ENCODE data around the gene TCF7L2. TPM values are rescaled to one million over a fixed set of nuclear protein-coding genes. Genes with fewer than 3 reads are reported as not detected.
"Not testable (repeated sequence)": the region's sequence is repeated elsewhere in the genome, so short reads cannot be mapped to it uniquely, and the experiment has no call there.

Gene TCF7L2
- total RNA-seq, 2 donors from 2014 or later, result 3.2 to 6.1 TPM

DNA sequence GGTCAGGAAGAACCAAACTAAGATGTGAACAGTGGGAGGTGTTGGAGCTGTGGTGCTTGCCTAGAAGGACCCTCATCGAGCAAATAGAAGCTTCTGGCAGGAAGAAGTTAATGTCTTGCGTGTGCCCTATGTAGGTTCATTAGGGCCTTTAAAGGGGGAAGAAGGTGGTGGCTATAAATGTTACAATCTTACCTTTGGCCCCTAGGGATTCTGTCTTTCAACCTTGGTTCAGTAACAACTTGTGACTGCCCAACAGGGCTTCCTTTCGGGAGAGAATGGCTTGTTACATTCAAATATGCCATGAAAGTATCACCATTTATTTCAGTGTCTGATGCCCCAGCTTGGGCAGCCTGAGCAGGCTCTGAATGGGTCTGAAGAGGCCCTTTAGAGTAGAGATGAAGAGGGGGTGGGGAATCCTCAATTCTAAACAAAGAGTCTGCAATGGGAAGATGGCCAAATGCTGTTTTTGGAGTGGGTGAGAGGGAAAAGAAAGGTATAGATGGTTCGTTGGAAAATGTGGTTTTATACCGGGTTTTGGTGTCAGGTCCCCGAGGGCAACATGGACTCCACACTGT is 108.0 kb downstream of the TCF7L2 start:
- Mint-ChIP-seq H3K36me3 (ENCODE audit: insufficient read depth in 2 of 2) (no peaks in the 10 kb centered on the region), H3K9me3 (no peaks in the 10 kb centered on the region), H3K27me3 (ENCODE audit: low read depth) (peaks cover 7% of the 10 kb centered on the region), H3K27ac (no peak overlapping the region), H3K4me3 (no peak overlapping the region), H3K4me1 (ENCODE audit: low read depth) (no peaks in the 10 kb centered on the region)
- DNase-seq, result no peak
- ATAC-seq (replicated peaks in 1 of 2), result no peak

DNA sequence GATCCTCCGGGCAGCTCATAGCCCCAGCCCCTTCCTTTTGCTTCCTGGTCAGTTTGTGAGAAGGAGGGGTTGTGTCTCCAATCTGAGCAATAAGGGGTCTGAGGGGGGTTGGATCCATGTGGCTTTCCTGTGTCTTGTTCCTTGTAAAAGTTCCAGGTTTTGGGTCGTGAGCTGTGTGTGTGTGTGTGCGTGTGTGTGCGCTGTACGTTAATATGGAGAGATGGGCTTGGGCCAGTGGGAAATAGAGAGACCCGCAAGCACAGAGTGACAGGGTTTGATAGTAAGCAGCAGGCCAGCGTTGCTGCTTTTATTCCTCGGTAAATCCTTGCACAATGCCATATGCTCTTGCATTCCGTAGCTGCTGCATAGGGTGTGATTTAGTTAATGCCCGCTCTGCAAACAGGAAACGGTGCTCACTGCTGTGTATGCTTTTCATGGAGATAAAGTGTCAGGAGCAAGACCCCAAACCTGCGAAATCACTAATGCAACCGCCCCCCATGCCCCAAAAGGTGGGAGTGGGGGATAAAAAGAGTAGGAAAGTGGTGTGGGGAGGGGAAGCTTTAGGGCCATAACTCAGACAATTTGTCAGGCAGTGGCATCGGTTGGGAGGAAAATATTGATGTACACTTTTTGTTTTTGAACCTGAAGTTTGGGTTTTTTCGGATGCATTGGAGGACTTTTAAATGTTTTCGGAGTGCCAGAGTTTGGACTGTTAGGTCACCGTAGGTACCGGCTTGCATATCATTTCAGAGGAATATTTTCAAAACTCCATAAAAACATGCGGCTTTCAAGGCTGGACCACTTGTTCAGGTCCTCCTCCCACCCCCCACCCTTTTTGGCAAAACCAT is 108.7 kb downstream of the TCF7L2 start:
- no peak overlapping the region for H3K27ac Mint-ChIP-seq
- no peaks in the 10 kb centered on the region for H3K4me1 Mint-ChIP-seq (ENCODE audit: low read depth)
- DNase-seq (no peak), ATAC-seq (replicated peaks in 1 of 2) (no peak)
- peaks cover under 1% of the 10 kb centered on the region for H3K27me3 Mint-ChIP-seq (ENCODE audit: low read depth)
- H3K36me3 Mint-ChIP-seq (ENCODE audit: insufficient read depth in 2 of 2), result no peaks in the 10 kb centered on the region
- no peaks in the 10 kb centered on the region for H3K9me3 Mint-ChIP-seq
- H3K4me3 Mint-ChIP-seq, result no peak overlapping the region

DNA sequence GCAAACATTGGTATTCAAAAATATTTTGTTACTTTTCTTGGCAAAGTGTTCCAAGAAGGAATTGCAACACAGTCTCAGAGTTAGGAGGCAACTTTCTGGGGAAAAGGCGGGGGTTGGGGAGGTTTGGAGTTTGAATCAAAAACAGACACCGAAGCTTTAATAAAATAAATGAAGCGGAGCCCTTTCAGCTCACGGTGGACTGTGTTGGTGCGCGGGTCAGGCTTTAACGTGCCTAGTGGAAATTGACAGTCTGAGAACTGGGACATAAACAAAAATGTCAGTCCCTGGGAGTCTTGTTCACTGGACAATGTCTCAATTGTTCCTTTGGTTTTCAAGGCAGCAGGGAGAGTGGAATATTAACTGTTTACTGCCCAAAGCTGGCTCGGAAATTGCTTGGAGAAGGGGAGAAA is 109.3 kb downstream of the TCF7L2 start:
- DNase-seq (no peak), ATAC-seq (replicated peaks in 1 of 2) (no peak)
- Mint-ChIP-seq H3K4me3 (no peak overlapping the region), H3K36me3 (ENCODE audit: insufficient read depth in 2 of 2) (no peaks in the 10 kb centered on the region), H3K4me1 (ENCODE audit: low read depth) (no peaks in the 10 kb centered on the region), H3K9me3 (no peaks in the 10 kb centered on the region), H3K27me3 (ENCODE audit: low read depth) (no peaks in the 10 kb centered on the region), H3K27ac (no peak overlapping the region)

DNA sequence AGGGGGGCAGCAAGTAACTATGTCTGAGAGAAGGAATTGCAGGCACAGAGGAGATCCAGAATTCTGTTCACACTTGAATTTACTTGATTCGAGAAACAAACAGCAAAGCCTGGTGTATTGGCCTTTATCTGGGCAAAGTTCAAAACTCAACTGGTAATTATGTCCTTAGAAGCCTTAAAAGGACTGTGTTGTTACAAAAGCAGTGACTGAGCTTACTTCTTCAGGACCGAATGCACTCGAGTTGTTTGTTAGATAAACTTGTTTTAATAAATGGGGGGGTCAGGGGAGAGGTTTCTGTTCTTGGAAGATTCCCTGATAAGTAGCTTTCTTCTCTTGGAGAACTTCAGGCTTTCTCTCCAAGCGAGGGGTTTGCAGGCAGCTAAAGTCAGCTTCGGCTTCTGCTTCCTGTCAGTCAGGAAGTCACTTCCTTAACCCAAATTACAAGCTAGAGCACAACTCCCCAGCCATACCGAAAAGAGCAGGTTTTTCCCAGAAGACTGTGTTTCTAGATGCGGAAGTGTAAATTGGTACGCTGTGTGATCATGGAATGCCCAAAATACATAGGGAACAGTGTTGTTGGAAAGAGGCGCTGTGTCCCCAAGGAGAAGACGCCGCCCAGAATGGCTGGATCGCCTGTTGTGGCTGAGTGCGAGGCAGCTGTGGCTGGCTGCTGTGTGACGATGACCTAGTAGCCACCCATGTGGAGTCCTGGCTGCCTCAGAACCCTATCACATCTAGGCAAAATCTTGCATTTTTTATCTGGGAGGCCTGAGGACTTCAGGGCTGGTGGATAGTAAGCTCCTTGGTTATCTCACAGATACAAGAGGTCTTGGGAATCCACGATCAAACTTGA is 110.4 kb downstream of the TCF7L2 start:
- no peak for ATAC-seq (replicated peaks in 1 of 2)

DNA sequence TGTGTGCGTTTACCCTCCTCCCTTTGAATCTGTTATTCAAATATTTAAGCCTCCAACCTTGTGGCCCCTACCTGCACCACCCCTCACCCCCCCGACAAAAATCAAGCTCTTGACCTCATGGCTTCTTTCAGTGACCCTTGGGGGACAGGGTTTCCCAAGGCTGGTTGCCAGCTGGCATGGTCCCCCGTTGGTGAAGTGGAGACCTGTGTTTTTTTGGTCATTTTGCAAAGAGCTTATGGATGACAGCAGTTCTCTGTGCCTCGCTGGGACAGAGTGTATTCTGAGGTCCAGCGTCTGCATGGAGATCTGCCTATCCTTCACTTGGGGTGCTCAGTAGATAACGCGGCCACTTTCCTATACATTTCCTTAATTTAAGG is 111.0 kb downstream of the TCF7L2 start:
- no peak overlapping the region for H3K27ac Mint-ChIP-seq
- no peak for ATAC-seq (replicated peaks in 1 of 2)

More for the DNA sequence above, 110.4 kb downstream of the TCF7L2 start:
- no peak for DNase-seq
- no peak overlapping the region for H3K4me3 Mint-ChIP-seq
- H3K9me3 Mint-ChIP-seq, result no peaks in the 10 kb centered on the region
- no peak overlapping the region for H3K27ac Mint-ChIP-seq
- no peaks in the 10 kb centered on the region for H3K36me3 Mint-ChIP-seq (ENCODE audit: insufficient read depth in 2 of 2)
- H3K4me1 Mint-ChIP-seq (ENCODE audit: low read depth), result no peaks in the 10 kb centered on the region
- no peaks in the 10 kb centered on the region for H3K27me3 Mint-ChIP-seq (ENCODE audit: low read depth)

DNA sequence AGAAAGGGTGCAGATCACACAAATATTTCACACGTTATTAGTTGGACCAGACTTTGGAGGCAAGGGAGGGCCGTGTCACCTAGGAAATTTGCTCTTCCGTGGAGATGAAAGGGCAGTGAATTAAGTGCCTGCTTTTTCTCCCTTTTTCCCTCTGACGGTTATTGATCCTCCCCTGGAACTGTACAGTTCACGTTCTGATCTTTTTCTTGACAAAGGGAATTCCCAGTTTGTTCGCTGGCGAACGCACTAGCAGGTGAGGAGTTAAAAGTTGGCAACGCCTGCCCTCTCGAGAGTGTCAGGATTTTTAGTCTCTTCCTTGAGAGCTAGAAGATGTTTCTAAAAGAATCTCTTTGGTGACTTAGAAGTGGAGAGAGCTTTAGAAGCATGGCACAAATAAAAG is 111.5 kb downstream of the TCF7L2 start:
- ATAC-seq (replicated peaks in 1 of 2) (no peak), DNase-seq (no peak)
- no peak overlapping the region for H3K27ac Mint-ChIP-seq
- H3K4me3 Mint-ChIP-seq, result no peak overlapping the region
- no peaks in the 10 kb centered on the region for H3K4me1 Mint-ChIP-seq (ENCODE audit: low read depth)
- no peaks in the 10 kb centered on the region for H3K36me3 Mint-ChIP-seq (ENCODE audit: insufficient read depth in 2 of 2)
- H3K27me3 Mint-ChIP-seq (ENCODE audit: low read depth), result no peaks in the 10 kb centered on the region
- H3K9me3 Mint-ChIP-seq, result no peaks in the 10 kb centered on the region

More for the DNA sequence above, 111.0 kb downstream of the TCF7L2 start:
- Mint-ChIP-seq H3K4me1 (ENCODE audit: low read depth) (no peaks in the 10 kb centered on the region), H3K4me3 (no peak overlapping the region), H3K27me3 (ENCODE audit: low read depth) (no peaks in the 10 kb centered on the region), H3K9me3 (no peaks in the 10 kb centered on the region), H3K36me3 (ENCODE audit: insufficient read depth in 2 of 2) (no peaks in the 10 kb centered on the region)
- DNase-seq, result no peak

DNA sequence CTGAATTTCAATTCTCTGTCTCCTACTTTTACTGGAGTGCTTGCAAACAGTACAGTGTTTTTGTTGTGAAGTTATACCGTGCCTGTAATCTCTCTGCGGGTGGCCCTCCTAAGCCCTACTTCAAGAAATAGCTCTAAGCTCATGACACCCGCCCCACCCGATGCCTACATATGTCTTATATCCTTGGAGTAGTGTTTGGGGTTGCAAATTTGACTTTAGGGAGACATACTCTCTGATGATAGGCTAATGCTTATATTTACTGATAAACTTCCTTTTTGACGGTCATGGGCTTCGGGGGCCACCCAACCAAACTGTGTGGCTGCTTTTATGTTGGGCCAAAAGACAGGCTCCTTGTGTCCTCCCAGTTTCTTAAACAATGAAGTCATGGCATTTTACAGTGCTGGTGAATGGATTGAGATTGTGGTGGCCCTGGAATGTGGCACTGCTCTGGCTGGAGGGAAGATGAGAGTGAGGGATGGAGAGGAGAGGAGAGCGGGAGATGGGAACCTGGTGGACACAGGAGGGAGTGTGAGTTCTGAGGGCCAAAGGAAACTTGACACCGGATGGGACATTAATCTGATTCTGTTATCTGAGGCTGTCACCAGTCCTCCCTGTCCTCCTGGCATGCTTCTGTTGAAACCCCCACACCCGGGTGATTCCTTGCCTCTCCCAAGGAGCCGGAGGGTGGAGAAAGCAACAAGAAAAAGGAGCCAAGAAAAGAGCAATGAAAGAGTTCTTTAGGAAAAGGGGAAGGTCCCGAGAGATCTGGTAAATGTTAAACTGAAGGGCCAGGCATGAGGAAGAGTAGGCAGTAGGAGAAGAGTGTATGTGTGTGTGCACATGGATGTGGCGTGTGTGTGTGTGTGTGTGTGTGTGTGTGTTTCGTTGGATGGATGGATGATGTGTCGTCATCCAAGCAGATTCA is 113.3 kb downstream of the TCF7L2 start:
- H3K9me3 Mint-ChIP-seq, result no peaks in the 10 kb centered on the region
- H3K4me1 Mint-ChIP-seq (ENCODE audit: low read depth), result no peaks in the 10 kb centered on the region
- no peak for DNase-seq
- no peak for ATAC-seq (replicated peaks in 1 of 2)
- no peak overlapping the region for H3K27ac Mint-ChIP-seq
- H3K27me3 Mint-ChIP-seq (ENCODE audit: low read depth), result no peaks in the 10 kb centered on the region
- H3K4me3 Mint-ChIP-seq, result no peak overlapping the region
- H3K36me3 Mint-ChIP-seq (ENCODE audit: insufficient read depth in 2 of 2), result no peaks in the 10 kb centered on the region

DNA sequence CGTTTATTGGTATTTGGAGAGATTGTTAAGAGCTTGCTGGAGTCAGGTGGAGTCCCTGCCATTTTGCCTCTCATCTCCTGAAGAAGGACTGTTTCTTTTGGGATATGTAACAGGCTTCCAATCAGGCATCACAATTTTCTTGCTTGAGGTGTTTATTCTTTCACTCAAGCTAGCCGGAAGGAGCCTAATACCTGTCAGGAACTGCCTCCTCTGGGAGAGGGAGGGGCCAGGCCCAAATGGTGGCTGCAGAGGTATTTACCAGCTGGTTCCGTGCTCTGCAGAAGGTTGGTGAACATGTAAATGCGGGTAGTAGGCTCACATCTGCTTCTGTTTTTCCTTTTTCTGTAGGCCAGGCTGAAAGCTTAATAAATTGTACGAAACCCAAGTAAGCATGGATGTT is 114.0 kb downstream of the TCF7L2 start:
- DNase-seq, result no peak
- Mint-ChIP-seq H3K27me3 (ENCODE audit: low read depth) (no peaks in the 10 kb centered on the region), H3K4me1 (ENCODE audit: low read depth) (no peaks in the 10 kb centered on the region), H3K4me3 (no peak overlapping the region), H3K27ac (no peak overlapping the region), H3K9me3 (no peaks in the 10 kb centered on the region), H3K36me3 (ENCODE audit: insufficient read depth in 2 of 2) (no peaks in the 10 kb centered on the region)
- ATAC-seq (replicated peaks in 1 of 2), result no peak

DNA sequence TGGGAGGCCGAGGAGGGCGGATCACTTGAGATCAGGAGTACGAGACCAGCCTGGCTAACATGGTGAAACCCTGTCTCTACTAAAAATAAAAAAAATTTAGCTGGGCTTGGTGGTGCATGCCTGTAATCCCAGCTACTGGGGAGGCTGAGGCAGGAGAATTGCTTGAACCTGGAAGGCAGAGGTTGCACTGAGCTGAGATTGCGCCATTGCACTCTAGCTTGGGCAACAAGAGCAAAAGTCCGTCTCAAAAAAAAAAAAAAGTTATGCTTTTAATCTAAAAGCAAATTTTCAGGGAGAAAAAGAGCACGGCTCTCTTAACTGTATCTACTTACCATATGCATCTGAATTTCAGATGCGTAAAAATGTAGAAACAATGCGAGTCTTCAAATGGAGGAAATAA is 116.1 kb downstream of the TCF7L2 start:
- not testable (repeated sequence) for H3K4me3 Mint-ChIP-seq

DNA sequence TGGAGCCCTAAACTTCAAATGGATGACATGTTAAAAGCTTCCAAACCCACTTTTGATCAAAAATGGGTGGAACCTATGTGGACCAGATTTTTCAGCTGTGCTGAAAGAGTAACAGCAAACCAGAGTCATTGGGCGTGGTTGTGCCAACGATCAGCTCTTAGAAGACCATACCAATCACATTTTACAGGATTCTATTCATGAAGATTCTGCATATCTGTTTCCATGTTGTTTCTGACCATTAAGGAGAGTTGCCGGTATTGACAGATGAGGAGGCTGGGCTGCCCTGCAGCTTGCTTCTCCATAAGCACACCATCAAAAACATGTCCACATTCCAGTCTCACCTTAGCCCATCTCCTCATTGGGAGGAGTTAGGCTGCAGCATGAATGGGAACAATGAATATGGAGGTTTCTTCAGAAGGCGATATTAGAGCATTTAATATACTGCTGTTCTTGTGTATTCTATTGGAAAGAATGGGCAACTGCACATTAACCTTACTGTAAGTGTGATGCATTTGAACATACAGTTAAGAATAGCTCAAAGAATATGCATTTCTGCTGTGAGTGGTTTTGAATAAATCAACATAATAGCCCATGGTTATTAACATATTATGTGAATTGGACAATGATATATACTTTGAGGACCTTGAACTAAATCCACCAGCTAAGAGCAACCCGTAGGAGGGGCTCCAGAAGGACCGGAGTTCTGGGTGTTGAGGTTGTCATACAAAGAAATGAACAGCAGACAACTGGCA is 116.7 kb downstream of the TCF7L2 start:
- no peak for DNase-seq
- H3K4me3 Mint-ChIP-seq, result no peak overlapping the region
- H3K36me3 Mint-ChIP-seq (ENCODE audit: insufficient read depth in 2 of 2), result no peaks in the 10 kb centered on the region
- ATAC-seq (replicated peaks in 1 of 2), result no peak
- H3K27me3 Mint-ChIP-seq (ENCODE audit: low read depth), result no peaks in the 10 kb centered on the region
- no peaks in the 10 kb centered on the region for H3K9me3 Mint-ChIP-seq
- H3K27ac Mint-ChIP-seq, result no peak overlapping the region
- H3K4me1 Mint-ChIP-seq (ENCODE audit: low read depth), result no peaks in the 10 kb centered on the region

More for the DNA sequence above, 116.1 kb downstream of the TCF7L2 start:
- not testable (repeated sequence) for ATAC-seq (replicated peaks in 1 of 2); H3K4me1 Mint-ChIP-seq (ENCODE audit: low read depth); H3K36me3 Mint-ChIP-seq (ENCODE audit: insufficient read depth in 2 of 2); H3K27ac Mint-ChIP-seq; H3K27me3 Mint-ChIP-seq (ENCODE audit: low read depth); DNase-seq; H3K9me3 Mint-ChIP-seq

DNA sequence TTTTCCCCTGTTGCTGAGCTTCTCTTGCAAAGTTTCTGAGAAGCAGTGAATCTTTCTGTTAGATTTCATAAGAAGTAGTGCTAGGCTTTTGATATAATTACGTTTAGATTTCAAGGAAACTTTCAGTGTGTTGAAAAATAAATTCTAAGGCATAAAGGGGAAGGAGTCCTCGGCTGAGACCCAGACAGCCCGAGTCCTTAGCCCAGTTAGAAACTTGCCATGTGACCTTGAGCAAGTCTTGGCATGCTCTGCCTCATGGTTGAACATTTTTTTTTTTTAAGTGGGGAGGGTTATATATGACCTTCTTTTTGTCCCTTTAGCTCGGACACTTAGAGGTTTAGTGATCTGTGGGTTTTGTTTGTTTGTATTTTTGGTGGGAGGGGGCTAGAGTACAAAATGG is 117.5 kb downstream of the TCF7L2 start:
- Mint-ChIP-seq H3K36me3 (ENCODE audit: insufficient read depth in 2 of 2) (no peaks in the 10 kb centered on the region), H3K4me3 (no peak overlapping the region), H3K27me3 (ENCODE audit: low read depth) (no peaks in the 10 kb centered on the region), H3K9me3 (no peaks in the 10 kb centered on the region), H3K27ac (no peak overlapping the region), H3K4me1 (ENCODE audit: low read depth) (no peaks in the 10 kb centered on the region)
- ATAC-seq (replicated peaks in 1 of 2) (no peak), DNase-seq (no peak)
